ENCODE data around the gene GPR162. TPM values are rescaled to one million over a fixed set of nuclear protein-coding genes. Genes with fewer than 3 reads are reported as not detected.

GPR162 gene
- total RNA-seq, 2 experiments from 2014 or later, result 0.24 TPM; not detected in 1

- H3K4me3 Mint-ChIP-seq, result peak overlapping the region; percentile 82
- H3K27ac Mint-ChIP-seq, result peak overlapping the region; percentile 63
- intact Hi-C loops (cut with micrococcal nuclease), result loop anchor here (1.0 to 2.0 kb wide), 6 partner anchors 26 to 216 kb away; partner anchors contain the start of genes MLF2 and ZNF384
- CTCF ChIA-PET, result interaction anchor here (0.6 to 9.7 kb wide), 18 partner anchors 8 to 163 kb away, joined by 3 to 118 read pairs (median 4); partner anchors contain the start of genes CD4, MLF2 and PTMS
- peak; percentile 96 for DNase-seq
- peaks cover 15% of the 10 kb centered on the region for H3K36me3 Mint-ChIP-seq (ENCODE audit: low read depth)
- no peaks in the 10 kb centered on the region for H3K9me3 Mint-ChIP-seq
- no peaks in the 10 kb centered on the region for H3K27me3 Mint-ChIP-seq (ENCODE audit: low read depth)
- peaks cover 89% of the 10 kb centered on the region for H3K4me1 Mint-ChIP-seq (ENCODE audit: low read depth)
Observed at GRCh38 chr12:6778574-6779550, 42.8 kb upstream of the GPR162 start.

DNA sequence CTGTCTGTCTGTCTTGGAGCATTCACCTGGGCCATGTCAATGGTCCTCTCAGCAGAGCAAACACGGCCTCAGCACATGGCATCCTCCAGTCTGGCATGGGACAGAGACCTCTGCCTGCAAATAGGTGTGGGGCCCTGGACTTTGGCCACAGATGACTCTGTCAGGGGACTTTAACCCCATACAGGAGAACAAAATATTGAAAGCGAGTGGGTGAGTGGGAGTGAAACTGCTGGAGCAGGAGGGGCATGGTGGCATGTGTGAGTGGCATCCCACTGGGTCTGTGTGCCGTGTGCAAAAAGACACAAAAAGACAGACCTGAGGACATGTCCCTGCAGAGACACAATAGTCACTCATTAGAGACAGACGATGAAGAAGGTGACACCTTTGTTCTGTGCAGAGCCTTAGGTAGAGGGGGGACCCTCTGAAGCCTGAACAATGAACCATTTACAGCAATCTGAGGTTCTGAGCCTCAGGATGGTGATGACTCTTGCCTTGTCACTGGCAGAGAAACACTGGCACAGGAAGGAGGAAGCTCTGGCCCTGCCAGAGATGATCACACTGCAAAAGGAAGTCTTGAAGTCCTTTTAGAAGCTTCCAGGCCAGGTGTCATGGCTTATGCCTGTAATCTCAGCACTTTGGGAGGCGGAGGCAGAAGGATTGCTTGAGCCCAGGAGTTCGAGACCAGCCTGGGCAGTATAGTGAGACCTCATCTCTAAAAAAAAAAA is 41.8 kb upstream of the GPR162 start:
- Mint-ChIP-seq H3K4me1 (ENCODE audit: low read depth) (peaks cover 90% of the 10 kb centered on the region), H3K36me3 (ENCODE audit: low read depth) (peaks cover 15% of the 10 kb centered on the region), H3K27ac (peak overlapping the region; percentile 51), H3K9me3 (no peaks in the 10 kb centered on the region), H3K27me3 (ENCODE audit: low read depth) (no peaks in the 10 kb centered on the region), H3K4me3 (no peak overlapping the region)
- peak; percentile 54 for DNase-seq
- intact Hi-C loops (cut with micrococcal nuclease), result loop anchor here (1.0 to 2.0 kb wide), 9 partner anchors 9 to 217 kb away; partner anchors contain the start of genes CD4, MLF2 and ZNF384
- CTCF ChIA-PET, result interaction anchor here (0.6 to 9.7 kb wide), 15 partner anchors 9 to 118 kb away, joined by 3 to 118 read pairs (median 4); partner anchors contain the start of genes CD4, MLF2, PTMS and SPSB2

GRCh38 chr12:6780573-6780972 is 41.0 kb upstream of the GPR162 start:
- CTCF ChIA-PET, result interaction anchor here (0.6 to 9.7 kb wide), 13 partner anchors 8 to 118 kb away, joined by 3 to 118 read pairs (median 4); partner anchors contain the start of genes CD4, MLF2, PTMS and SPSB2
- Mint-ChIP-seq H3K4me3 (no peak overlapping the region), H3K27me3 (ENCODE audit: low read depth) (no peaks in the 10 kb centered on the region), H3K36me3 (ENCODE audit: low read depth) (peaks cover 13% of the 10 kb centered on the region), H3K9me3 (no peaks in the 10 kb centered on the region), H3K4me1 (ENCODE audit: low read depth) (peaks cover 90% of the 10 kb centered on the region), H3K27ac (peak overlapping the region; percentile 51)
- intact Hi-C loops (cut with micrococcal nuclease), result loop anchor here (1.0 kb wide), 3 partner anchors 9 to 172 kb away; partner anchors contain the start of gene CD4
- peak; percentile 65 for DNase-seq

DNA sequence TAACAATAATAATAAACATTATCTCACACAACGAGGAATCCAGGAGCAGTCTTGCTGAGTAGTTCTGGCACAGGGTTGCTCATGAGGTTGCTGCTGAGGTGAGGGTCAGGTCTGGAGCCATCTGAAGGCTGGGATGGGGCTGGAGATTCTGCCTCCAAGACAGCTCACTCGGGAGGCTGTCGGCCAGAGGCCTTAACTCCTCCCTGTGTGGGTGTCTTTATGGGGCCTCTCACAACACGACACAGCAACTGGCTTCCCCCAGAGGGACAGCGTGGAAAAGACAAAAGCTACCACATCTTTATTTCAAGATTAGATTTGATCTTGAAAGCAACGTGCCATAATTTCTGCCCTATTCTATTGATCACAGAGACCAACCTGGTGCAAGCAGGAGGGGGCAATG is 39.5 kb upstream of the GPR162 start:
- no peak for DNase-seq
- no peaks in the 10 kb centered on the region for H3K27me3 Mint-ChIP-seq (ENCODE audit: low read depth)
- CTCF ChIA-PET, result interaction anchor here (1.0 to 9.7 kb wide), 5 partner anchors 10 to 51 kb away, joined by 3 to 118 read pairs (median 8); partner anchors contain the start of gene MLF2
- peaks cover 7% of the 10 kb centered on the region for H3K36me3 Mint-ChIP-seq (ENCODE audit: low read depth)
- peak overlapping the region; percentile 38 for H3K27ac Mint-ChIP-seq
- no peaks in the 10 kb centered on the region for H3K9me3 Mint-ChIP-seq
- intact Hi-C loops (cut with micrococcal nuclease), result no loop called here
- peaks cover 90% of the 10 kb centered on the region for H3K4me1 Mint-ChIP-seq (ENCODE audit: low read depth)
- H3K4me3 Mint-ChIP-seq, result no peak overlapping the region

- H3K4me3 Mint-ChIP-seq, result no peak overlapping the region
- H3K27me3 Mint-ChIP-seq (ENCODE audit: low read depth), result no peaks in the 10 kb centered on the region
- CTCF ChIA-PET, result interaction anchor here (0.5 to 9.7 kb wide), 11 partner anchors 9 to 170 kb away, joined by 3 to 118 read pairs (median 6); partner anchors contain the start of genes MLF2 and SPSB2
- intact Hi-C loops (cut with micrococcal nuclease), result no loop called here
- H3K27ac Mint-ChIP-seq, result peak overlapping the region; percentile 54
- H3K4me1 Mint-ChIP-seq (ENCODE audit: low read depth), result peaks cover 86% of the 10 kb centered on the region
- no peaks in the 10 kb centered on the region for H3K9me3 Mint-ChIP-seq
- peak; percentile 52 for DNase-seq
- H3K36me3 Mint-ChIP-seq (ENCODE audit: low read depth), result peaks cover 2% of the 10 kb centered on the region
Observed at GRCh38 chr12:6782850-6783566, 38.6 kb upstream of the GPR162 start.

- Mint-ChIP-seq H3K4me1 (ENCODE audit: low read depth) (peaks cover 86% of the 10 kb centered on the region), H3K9me3 (no peaks in the 10 kb centered on the region), H3K27me3 (ENCODE audit: low read depth) (no peaks in the 10 kb centered on the region), H3K27ac (no peak overlapping the region), H3K36me3 (ENCODE audit: low read depth) (no peaks in the 10 kb centered on the region), H3K4me3 (no peak overlapping the region)
- intact Hi-C loops (cut with micrococcal nuclease), result no loop called here
- CTCF ChIA-PET, result interaction anchor here (0.9 to 9.7 kb wide), 7 partner anchors 12 to 171 kb away, joined by 3 to 118 read pairs (median 3); partner anchors contain the start of genes MLF2 and SPSB2
- no peak for DNase-seq
Observed at GRCh38 chr12:6783828-6784227, 37.8 kb upstream of the GPR162 start.

GRCh38 chr12:6784296-6784695 is 37.3 kb upstream of the GPR162 start:
- H3K4me1 Mint-ChIP-seq (ENCODE audit: low read depth), result peaks cover 86% of the 10 kb centered on the region
- H3K4me3 Mint-ChIP-seq, result no peak overlapping the region
- H3K36me3 Mint-ChIP-seq (ENCODE audit: low read depth), result no peaks in the 10 kb centered on the region
- no peaks in the 10 kb centered on the region for H3K27me3 Mint-ChIP-seq (ENCODE audit: low read depth)
- intact Hi-C loops (cut with micrococcal nuclease), result no loop called here
- DNase-seq, result no peak
- no peak overlapping the region for H3K27ac Mint-ChIP-seq
- H3K9me3 Mint-ChIP-seq, result no peaks in the 10 kb centered on the region
- CTCF ChIA-PET, result interaction anchor here (1.0 to 9.7 kb wide), 4 partner anchors 12 to 41 kb away, joined by 3 to 118 read pairs (median 8); partner anchors contain the start of gene MLF2

DNA sequence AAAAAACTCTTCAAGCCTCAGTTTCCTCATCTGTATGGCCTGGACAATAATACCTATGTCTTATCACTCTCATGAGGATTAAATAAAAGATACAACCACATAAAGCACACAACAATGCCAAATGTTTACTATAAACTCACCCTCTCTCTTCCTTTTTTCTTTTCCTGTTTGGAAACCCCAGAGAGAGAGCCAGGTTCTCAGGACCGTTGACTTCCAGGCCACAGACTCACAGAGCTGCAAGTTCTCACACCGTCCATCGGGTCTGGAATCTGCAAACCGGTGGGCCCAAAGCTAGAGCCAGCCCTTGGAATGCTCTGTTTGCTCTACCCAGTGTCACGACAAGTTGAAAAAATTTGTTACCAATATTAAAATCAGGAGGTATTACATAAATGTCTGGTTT is 36.9 kb upstream of the GPR162 start:
- no peak overlapping the region for H3K4me3 Mint-ChIP-seq
- H3K9me3 Mint-ChIP-seq, result no peaks in the 10 kb centered on the region
- CTCF ChIA-PET, result interaction anchor here (1.3 to 9.7 kb wide), 3 partner anchors 11 to 41 kb away, joined by 3 to 118 read pairs (median 13); partner anchors contain the start of gene MLF2
- DNase-seq, result no peak
- intact Hi-C loops (cut with micrococcal nuclease), result loop anchor here (5.0 kb wide), 1 partner anchor 168 kb away; the partner anchor contains the start of gene PTPN6
- H3K27ac Mint-ChIP-seq, result no peak overlapping the region
- H3K36me3 Mint-ChIP-seq (ENCODE audit: low read depth), result peaks cover 2% of the 10 kb centered on the region
- no peaks in the 10 kb centered on the region for H3K27me3 Mint-ChIP-seq (ENCODE audit: low read depth)
- H3K4me1 Mint-ChIP-seq (ENCODE audit: low read depth), result peaks cover 81% of the 10 kb centered on the region

DNA sequence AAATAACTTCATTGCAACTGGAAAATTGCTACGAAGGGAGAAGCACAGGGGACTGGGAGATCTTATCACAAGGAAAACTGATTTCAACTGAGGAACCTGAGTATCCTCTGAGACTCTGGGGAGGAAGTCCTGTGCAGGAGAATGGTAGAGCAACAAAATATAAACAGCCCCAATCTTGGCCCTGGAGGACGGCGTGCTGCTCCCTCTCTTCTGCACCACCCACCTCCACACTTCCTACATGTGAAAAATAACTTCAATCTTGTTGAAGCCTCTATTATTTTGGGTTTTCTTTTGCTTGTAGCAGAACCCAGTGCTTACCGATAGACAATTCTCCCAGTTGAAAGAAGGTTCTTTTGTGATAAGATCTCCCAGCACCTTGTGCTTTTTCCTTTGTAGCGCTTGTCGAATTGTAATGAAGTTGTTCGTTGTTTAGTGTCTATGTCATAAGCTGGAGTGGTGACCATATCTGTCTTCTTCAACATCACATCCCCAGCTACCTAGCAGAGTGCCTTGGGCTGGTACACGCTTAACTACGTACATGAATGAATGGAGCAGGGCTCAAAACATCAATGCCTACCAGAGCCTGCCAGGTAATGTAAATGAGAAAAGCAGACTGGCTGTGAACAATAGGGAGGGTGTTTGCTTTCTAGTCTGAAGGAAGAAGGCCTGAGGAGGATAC is 35.1 kb upstream of the GPR162 start:
- H3K27ac Mint-ChIP-seq, result peak overlapping the region; percentile 79
- DNase-seq, result peak; percentile 49
- CTCF ChIA-PET, result interaction anchor here (0.6 to 3.5 kb wide), 8 partner anchors 9 to 145 kb away, joined by 3 to 23 read pairs (median 4); no protein-coding TSS in a partner anchor
- no peaks in the 10 kb centered on the region for H3K9me3 Mint-ChIP-seq
- intact Hi-C loops (cut with micrococcal nuclease), result loop anchor here (5.0 kb wide), 1 partner anchor 166 kb away; the partner anchor contains the start of gene PTPN6
- peak overlapping the region; percentile 48 for H3K4me3 Mint-ChIP-seq
- peaks cover 6% of the 10 kb centered on the region for H3K36me3 Mint-ChIP-seq (ENCODE audit: low read depth)
- peaks cover 68% of the 10 kb centered on the region for H3K4me1 Mint-ChIP-seq (ENCODE audit: low read depth)
- no peaks in the 10 kb centered on the region for H3K27me3 Mint-ChIP-seq (ENCODE audit: low read depth)

GRCh38 chr12:6787309-6787708 is 34.3 kb upstream of the GPR162 start:
- H3K27ac Mint-ChIP-seq, result peak overlapping the region; percentile 79
- intact Hi-C loops (cut with micrococcal nuclease), result loop anchor here (5.0 kb wide), 1 partner anchor 165 kb away; the partner anchor contains the start of gene PTPN6
- H3K27me3 Mint-ChIP-seq (ENCODE audit: low read depth), result no peaks in the 10 kb centered on the region
- peaks cover 62% of the 10 kb centered on the region for H3K4me1 Mint-ChIP-seq (ENCODE audit: low read depth)
- CTCF ChIA-PET, result interaction anchor here (0.5 to 3.5 kb wide), 9 partner anchors 9 to 1076 kb away, joined by 3 to 23 read pairs (median 4); no protein-coding TSS in a partner anchor
- H3K9me3 Mint-ChIP-seq, result no peaks in the 10 kb centered on the region
- peaks cover 10% of the 10 kb centered on the region for H3K36me3 Mint-ChIP-seq (ENCODE audit: low read depth)
- no peak for DNase-seq
- H3K4me3 Mint-ChIP-seq, result peak overlapping the region; percentile 48
